ENCODE data around the gene GADL1.

Gene GADL1

DNA sequence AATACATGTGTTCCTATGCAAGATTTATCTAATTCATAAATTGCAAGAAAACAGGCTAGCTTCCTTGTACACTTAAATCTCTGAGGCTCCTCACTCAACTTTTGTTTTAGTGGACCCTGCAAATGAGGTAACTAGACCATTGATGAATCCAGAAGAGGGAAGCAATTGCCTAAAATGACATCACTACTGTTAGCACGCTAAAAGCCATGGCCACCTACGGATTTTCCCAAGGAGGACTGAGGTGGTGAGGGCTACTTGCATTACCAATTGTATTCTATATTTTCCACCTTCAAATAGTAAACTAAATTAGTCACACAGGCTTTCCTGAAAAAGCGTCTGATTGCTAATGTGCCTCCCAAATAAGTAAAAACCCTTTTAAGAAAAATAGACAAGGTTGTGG, 140.7 kb downstream of the GADL1 start:
- no peak for DNase-seq

GRCh38 chr3:30752970-30753369, 141.5 kb downstream of the GADL1 start:
- no peak for DNase-seq

DNA sequence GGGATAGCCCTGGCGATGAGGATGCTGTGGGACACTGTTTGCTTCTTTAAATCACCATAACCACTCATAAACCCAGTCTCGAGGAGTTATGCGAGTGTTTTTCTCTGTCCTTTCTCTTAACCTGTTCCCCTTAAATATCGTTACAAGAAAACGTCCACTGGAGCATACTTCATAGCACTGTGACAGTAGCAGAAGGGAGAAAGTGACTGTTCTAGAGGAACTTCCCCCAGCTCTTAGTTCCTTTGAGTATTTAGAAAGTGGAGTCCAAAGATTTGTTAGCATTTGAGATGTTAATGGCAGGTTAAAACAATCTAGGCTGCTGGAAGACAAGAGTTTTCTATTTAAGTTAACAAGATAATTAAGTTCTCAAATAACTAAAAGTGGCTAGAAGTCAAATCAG, 142.0 kb downstream of the GADL1 start:
- DNase-seq, result no peak

DNA sequence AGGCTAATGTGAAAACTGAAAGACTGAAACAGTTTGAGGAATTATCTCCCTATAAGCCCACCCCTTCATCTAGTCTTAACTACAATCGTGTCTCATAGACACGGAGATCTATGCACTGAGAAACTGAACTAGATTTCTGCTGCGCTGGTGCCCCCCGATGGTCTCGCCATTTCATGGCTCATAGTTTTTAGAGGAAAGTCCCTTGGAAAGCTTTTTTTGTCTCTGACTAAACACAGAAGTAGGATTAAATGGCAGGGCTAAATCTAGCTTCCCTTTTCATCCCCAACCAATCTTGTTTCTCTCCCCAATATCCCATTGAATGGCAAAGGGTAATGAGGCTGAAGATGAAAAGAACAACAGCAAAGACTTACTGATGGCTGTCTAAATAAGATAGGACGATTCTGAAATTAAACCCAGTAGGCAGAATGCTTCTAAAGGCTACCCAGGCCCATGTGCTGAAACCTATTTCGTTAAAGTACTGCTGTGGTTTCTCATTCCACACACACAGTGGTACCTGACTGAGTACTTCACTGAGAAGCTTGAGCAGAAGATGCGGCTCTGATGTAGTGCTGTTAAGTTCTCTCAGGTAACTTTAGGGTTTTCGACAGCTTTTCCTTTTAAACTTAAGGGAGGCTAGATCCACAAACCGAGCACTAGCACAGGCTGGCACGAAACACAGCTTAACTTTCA, 142.7 kb downstream of the GADL1 start:
- DNase-seq, result peak; percentile 67 to 70

DNA sequence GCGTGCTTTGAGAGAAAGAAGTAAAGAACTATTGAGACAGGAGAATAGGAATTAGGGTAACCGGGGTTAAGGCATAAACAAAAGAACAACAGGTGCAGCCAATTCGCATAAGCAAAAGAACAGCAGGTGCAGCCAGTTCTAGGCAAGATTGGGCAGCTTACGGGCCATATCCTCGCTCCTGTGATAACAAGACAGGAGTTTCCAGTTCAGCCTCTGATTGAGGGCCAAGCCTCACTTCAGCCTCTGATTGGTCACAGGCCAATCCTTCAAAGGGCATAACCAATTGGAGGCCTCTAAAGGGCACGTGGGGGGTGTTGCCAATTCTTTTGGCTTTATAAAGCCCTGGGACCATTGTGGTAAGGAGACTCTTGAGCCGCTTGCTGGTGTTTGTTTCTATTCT, 143.5 kb downstream of the GADL1 start:
- DNase-seq, result no peak

- DNase-seq, result no peak
Measured at GRCh38 chr3:30749230-30749629, 145.2 kb downstream of the GADL1 start.

- DNase-seq, result no peak
Measured at GRCh38 chr3:30747771-30748281, 146.6 kb downstream of the GADL1 start.

- DNase-seq, result peak in 1 of 2 experiments; percentile 25
Measured at GRCh38 chr3:30743641-30744317, 150.7 kb downstream of the GADL1 start.

- no peak for DNase-seq
Measured at GRCh38 chr3:30742796-30743619, 151.5 kb downstream of the GADL1 start.

DNA sequence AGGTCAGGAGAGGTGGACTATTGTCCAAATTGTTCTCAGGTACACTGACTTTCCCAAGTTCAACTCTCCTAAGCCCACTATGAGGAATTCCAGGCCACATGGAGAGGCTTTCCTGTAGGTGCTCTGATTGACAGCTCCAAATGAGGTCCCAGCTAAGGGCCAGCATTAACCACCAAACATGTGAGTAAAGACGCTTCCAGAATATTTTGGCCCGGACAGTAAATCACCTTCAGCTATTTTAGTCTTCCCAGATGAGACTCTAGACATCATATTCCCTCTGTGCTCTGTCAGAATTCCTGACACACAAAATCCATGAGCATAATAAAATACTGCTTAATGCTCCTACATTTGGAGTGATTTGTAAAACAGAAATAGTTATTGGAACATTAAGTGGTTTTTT, 152.6 kb downstream of the GADL1 start:
- no peak for DNase-seq

DNA sequence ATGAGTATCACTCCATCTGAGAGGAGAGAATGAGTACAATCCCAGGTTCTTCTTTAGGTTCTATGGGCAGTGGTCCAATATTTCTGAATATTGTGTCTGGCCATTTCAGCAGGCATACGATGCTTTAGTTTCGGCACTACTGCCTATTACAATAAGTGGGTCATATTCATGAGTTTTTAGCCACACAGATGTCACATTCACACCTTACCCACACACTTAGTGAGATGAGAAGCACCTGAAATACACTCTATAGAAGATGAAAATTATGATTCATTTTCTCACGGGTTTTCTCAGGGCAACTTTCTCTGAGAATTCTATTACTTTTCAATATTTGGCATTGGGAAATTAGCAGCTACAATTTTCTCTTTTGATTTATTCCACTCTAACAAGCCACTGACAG, 155.9 kb downstream of the GADL1 start:
- no peak for DNase-seq

DNA sequence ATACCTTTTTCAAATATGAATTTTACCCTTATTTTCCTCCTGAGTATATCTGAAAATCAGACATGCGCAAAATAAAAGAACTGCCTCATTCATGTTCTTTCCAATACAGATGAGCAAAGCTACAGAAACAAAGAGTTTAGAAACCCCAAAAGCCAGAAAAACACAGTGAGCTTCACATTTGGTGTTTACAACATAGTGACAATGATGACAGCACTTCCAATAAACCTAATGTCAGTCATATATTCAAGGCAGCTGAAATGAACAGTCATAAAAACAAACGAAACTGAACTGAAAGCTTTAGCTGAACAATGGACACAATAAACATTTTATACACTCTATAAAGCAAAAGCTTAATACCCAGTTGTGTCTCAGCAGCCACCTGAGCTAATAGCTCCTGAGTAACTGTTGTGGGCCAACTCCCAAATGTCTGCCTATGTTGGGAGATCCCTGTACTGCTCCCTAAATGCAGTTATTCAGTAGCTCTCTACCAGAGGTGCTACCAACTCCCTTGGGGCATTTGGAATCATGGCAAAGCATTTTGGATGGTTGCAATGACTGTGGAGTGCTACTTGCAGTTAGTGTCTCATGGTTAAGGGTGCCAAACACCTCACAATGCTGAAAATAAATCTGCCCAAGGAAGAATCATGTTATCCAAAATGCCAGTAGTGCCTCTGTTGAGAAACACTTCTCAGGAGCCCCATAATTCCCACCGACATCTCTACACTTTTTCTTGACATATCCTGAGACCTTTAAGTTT, 156.5 kb downstream of the GADL1 start:
- no peak for DNase-seq

DNA sequence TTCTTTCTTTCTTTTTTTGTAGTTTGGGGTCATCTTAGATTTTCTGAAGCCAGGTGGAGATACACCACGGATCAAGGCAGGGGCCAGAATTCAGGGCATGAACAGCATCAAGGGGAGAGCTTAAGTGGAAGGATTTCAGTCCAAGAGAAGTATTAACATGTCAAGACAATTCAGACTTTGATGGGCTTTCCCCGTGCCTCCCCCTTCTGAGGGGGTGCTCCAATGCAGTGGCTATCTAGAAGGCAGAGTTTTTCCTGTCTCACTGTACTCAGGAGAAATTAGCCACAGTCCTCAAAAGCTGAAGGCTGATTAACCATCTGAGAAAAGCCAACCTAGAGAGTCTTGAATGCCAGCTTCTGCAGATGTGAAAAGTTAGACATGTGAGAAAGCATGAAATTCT, 160.8 kb downstream of the GADL1 start:
- DNase-seq, result no peak

DNA sequence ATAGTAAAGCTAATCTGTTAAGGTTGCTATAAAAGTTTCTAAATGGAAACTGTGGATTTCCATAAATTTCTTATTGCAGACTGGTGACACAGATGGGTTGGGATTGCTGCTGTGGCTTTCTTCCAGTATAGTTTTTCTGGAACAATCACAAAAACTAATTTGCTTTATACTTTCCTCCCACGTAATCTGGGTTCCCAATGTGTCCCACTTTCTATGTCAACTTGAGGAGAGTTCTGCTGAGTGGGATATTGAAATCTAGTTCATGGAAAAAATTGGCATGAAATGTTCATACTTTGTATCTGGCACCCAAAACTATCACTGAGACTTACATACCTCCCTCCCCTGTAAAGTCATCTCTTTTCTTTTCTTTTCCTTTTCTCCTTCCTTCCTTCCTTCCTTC, 161.3 kb downstream of the GADL1 start:
- no peak for DNase-seq

DNA sequence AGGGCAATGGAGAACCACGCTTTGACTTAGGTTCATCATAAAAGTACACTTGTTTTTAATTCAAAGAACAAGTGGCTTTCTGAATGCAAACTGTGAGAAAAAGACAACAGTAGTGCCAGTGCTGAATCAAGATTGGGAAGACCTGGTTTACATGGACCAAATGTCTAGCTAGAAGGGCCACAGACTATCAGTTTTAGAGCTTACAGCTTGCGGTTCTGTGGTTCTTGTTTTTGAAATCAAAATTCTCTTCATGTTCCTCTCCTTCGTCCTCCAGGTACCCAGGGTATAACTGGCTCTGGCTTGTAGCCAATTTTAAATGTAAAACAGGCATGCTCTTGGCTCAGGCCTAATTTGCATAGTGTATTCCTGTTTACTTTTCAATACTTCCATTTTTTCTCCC, 163.5 kb downstream of the GADL1 start:
- no peak for DNase-seq

GRCh38 chr3:30729936-30730335, 164.5 kb downstream of the GADL1 start:
- DNase-seq, result no peak

GRCh38 chr3:30729512-30729911, 164.9 kb downstream of the GADL1 start:
- DNase-seq, result no peak

- DNase-seq, result no peak
Measured at GRCh38 chr3:30728143-30728542, 166.3 kb downstream of the GADL1 start.

GRCh38 chr3:30724863-30725262, 169.6 kb downstream of the GADL1 start:
- no peak for DNase-seq

DNA sequence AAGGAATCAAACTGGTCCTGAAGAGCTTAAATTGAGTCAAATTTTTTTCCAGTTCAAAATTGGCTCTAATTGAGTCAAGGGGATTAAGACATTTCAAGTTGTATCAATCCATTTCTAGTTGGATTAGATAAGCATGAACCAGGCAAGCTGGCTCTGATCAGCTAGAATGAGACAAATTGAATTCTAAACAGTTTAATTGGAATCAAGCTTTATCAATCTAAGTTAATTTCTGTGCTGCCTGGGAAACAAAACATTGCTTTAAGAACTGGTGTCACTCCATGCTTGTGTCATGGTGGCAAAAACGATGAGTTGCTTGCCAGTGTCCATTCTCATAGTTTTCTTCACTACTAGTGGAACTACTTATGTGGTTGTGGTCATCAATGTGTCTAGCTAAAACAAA, 171.2 kb downstream of the GADL1 start:
- no peak for DNase-seq

DNA sequence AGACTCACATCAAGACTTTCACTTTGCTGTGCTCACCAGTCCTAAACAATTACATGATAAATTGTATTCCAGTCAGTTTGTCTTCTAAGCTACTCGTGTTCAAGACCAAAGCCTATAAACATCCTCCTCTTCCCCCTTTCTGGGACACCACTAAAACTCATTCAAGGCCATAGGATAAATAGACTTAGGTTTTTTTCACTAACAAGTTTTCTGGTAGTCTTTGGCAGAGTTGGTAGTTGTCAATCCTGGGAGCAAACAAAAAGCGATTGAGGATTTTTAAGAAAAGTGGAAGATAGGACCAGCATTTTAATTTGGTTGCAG, 173.2 kb downstream of the GADL1 start:
- no peak for DNase-seq

DNA sequence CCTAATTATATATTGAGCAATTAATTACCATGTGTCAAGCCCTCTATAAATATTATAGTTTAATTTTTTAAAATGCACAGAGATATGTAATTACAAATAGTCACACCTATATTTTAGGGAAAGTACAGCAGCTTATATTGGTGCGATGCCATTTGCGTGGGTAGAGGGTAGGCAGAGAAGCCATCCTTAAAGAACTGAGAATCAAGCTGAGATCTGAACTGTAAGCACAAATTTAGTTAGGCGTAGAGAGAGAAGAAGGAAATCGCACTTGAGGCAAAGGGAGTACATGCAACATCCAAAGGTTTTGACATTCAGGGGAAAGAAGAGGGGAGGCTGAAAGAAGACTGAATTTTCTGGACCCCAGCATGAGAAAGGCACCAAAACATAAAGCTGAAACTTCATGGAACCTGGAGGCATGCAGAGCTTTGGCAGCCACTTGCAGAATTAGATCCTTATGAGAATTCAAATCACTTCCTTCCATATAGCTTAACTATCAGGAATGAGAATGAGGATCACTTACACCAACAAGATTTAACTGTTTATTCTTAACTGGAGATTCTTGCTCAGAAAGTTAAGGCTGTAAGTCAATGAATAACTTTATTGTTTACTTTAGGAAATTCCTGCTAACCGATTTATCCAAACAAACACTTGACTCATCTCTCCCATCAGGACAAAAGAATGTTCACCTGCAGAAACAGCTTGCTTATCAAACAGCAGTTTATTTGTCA, 173.7 kb downstream of the GADL1 start:
- DNase-seq, result no peak

Data from activated T-cell treated with anti-CD3 and anti-CD28 coated beads, Interleukin-2, amount 50 U/mL, for 48 hours (primary cell).